ENCODE results near the gene BMP4. TPM values are rescaled to one million over a fixed set of nuclear protein-coding genes. Genes with fewer than 3 reads are reported as not detected.

Gene BMP4
- total and polyA plus RNA-seq, 2 donors (not counting 1 experiment from before 2014, with no cell fraction given): not detected

GRCh38 chr14:53927171-53927570 is 29.5 kb downstream of the BMP4 start:
- Mint-ChIP-seq H3K4me3 (no peak overlapping the region), H3K9me3 (ENCODE audit: insufficient read depth) (no peaks in the 10 kb centered on the region), H3K4me1 (no peaks in the 10 kb centered on the region), H3K27ac (no peak overlapping the region), H3K27me3 (peaks cover 19% of the 10 kb centered on the region)
- ChIA-PET POLR2A (no interaction called here), CTCF (no interaction called here)
- Histone ChIP-seq H2AFZ (ENCODE audit: insufficient read depth, low read depth, low read length, poor library complexity, severe bottlenecking) (no peak overlapping the region), H3K79me2 (ENCODE audit: control insufficient read depth, insufficient read depth, low read length) (no peaks in the 10 kb centered on the region), H3K36me3 (replicated peaks in 1 of 2; ENCODE audit: control extremely low read depth in 1 of 2, control insufficient read depth in 1 of 2, extremely low read depth in 1 of 2, insufficient read depth in 2 of 2, low read length in 1 of 2) (no peaks in the 10 kb centered on the region), H3K9me3 (ENCODE audit: control extremely low read depth in 1 of 3, control insufficient read depth in 2 of 3, insufficient read depth in 1 of 3, low read length in 2 of 3) (no peaks in the 10 kb centered on the region), H3K4me3 (ENCODE audit: control extremely low read depth in 1 of 5, extremely low read depth in 1 of 5, insufficient read depth in 1 of 5, low read depth in 2 of 5, low read length in 4 of 5) (no peak overlapping the region), H4K20me1 (ENCODE audit: control insufficient read depth, insufficient read depth, low read length, poor library complexity, severe bottlenecking) (no peaks in the 10 kb centered on the region), H3K27me3 (replicated peaks in 1 of 4; ENCODE audit: control extremely low read depth in 1 of 4, control insufficient read depth in 3 of 4, insufficient read depth in 4 of 4, low read length in 3 of 4) (no peaks in the 10 kb centered on the region), H3K4me1 (ENCODE audit: control insufficient read depth in 2 of 2, insufficient read depth in 2 of 2, low read length in 2 of 2) (no peaks in the 10 kb centered on the region), H3K9ac (ENCODE audit: low read length) (no peak overlapping the region), H3K27ac (ENCODE audit: low read length in 2 of 2) (no peak overlapping the region), H3K4me2 (replicated peaks; ENCODE audit: low read depth, low read length, poor library complexity, severe bottlenecking) (no peak overlapping the region)
- no peak for TF ChIP-seq CTCF (IDR thresholded peaks at IDR 0.05)
- TF ChIP-seq EZH2 (IDR thresholded peaks at IDR 0.05; ENCODE audit: borderline replicate concordance, insufficient read depth, low read depth, low read length, poor library complexity, severe bottlenecking): no peak
- intact Hi-C loops (cut with micrococcal nuclease): no loop called here
- 85% methylated on average over 5 of the region's 5 CpGs for WGBS (ENCODE audit: insufficient coverage)
- no peak for DNase-seq
- ATAC-seq (ENCODE audit: low read depth): no peak

- Histone ChIP-seq H2AFZ (ENCODE audit: insufficient read depth, low read depth, low read length, poor library complexity, severe bottlenecking) (no peak overlapping the region), H3K27me3 (replicated peaks in 1 of 4; ENCODE audit: control extremely low read depth in 1 of 4, control insufficient read depth in 3 of 4, insufficient read depth in 4 of 4, low read length in 3 of 4) (no peaks in the 10 kb centered on the region), H4K20me1 (ENCODE audit: control insufficient read depth, insufficient read depth, low read length, poor library complexity, severe bottlenecking) (no peaks in the 10 kb centered on the region), H3K9ac (ENCODE audit: low read length) (no peak overlapping the region), H3K4me1 (ENCODE audit: control insufficient read depth in 2 of 2, insufficient read depth in 2 of 2, low read length in 2 of 2) (no peaks in the 10 kb centered on the region), H3K4me2 (replicated peaks; ENCODE audit: low read depth, low read length, poor library complexity, severe bottlenecking) (no peak overlapping the region), H3K4me3 (ENCODE audit: control extremely low read depth in 1 of 5, extremely low read depth in 1 of 5, insufficient read depth in 1 of 5, low read depth in 2 of 5, low read length in 4 of 5) (no peak overlapping the region), H3K9me3 (ENCODE audit: control extremely low read depth in 1 of 3, control insufficient read depth in 2 of 3, insufficient read depth in 1 of 3, low read length in 2 of 3) (no peaks in the 10 kb centered on the region), H3K27ac (ENCODE audit: low read length in 2 of 2) (no peak overlapping the region), H3K36me3 (replicated peaks in 1 of 2; ENCODE audit: control extremely low read depth in 1 of 2, control insufficient read depth in 1 of 2, extremely low read depth in 1 of 2, insufficient read depth in 2 of 2, low read length in 1 of 2) (no peaks in the 10 kb centered on the region), H3K79me2 (ENCODE audit: control insufficient read depth, insufficient read depth, low read length) (no peaks in the 10 kb centered on the region)
- DNase-seq (no peak), ATAC-seq (ENCODE audit: low read depth) (no peak)
- TF ChIP-seq EZH2 (IDR thresholded peaks at IDR 0.05; ENCODE audit: borderline replicate concordance, insufficient read depth, low read depth, low read length, poor library complexity, severe bottlenecking): no peak
- TF ChIP-seq CTCF (IDR thresholded peaks at IDR 0.05): no peak
- ChIA-PET POLR2A (no interaction called here), CTCF (no interaction called here)
- WGBS (ENCODE audit: insufficient coverage): 93% methylated on average over 6 of the region's 6 CpGs
- H3K27me3 Mint-ChIP-seq: peaks cover 24% of the 10 kb centered on the region
- no peak overlapping the region for H3K27ac Mint-ChIP-seq
- no peaks in the 10 kb centered on the region for H3K9me3 Mint-ChIP-seq (ENCODE audit: insufficient read depth)
- H3K4me1 Mint-ChIP-seq: no peaks in the 10 kb centered on the region
- H3K4me3 Mint-ChIP-seq: no peak overlapping the region
- intact Hi-C loops (cut with micrococcal nuclease): no loop called here
Observed at GRCh38 chr14:53925201-53925766, 31.3 kb downstream of the BMP4 start.
